Bronchial epithelial cell (primary cell): Measurements from ENCODE around the gene RASSF10. TPM values are rescaled to one million over a fixed set of nuclear protein-coding genes. Genes with fewer than 3 reads are reported as not detected.

Experiments used
- DNase-seq: peaks from one replicate; pipeline ENCODE4 v3.0.0-alpha.2; 2010; ENCODE audit warnings: low read depth
- FAIRE-seq: peaks from 2 replicates; lab custom pipeline; 2011; peaks lifted over from hg19 to GRCh38; lab: Jason Lieb, UNC
- H3K27me3 ChIP-seq: 2 replicates; pipeline ENCODE4 v1.5.1; 2011; ENCODE audit warnings: low read length; ENCODE audit not compliant: control insufficient read depth, insufficient read depth
- H3K36me3 ChIP-seq: 2 replicates; pipeline ENCODE4 v1.5.1; 2011; ENCODE audit warnings: low read length; ENCODE audit not compliant: control insufficient read depth, insufficient read depth
- H3K4me3 ChIP-seq: 2 replicates; pipeline ENCODE4 v1.5.1; 2011; ENCODE audit warnings: mild to moderate bottlenecking, low read depth, low read length, control low read depth
- total RNA-seq: library from RNA; depleted of rRNA; stranded (reverse); fragments of >200 nt; gene quantifications from 2 replicates; pipeline ENCODE4 v1.2.1, GENCODE V29; 2014
- TF ChIP-seq, protein P1 (sequence below): IDR thresholded peaks from 2 replicates; pipeline ENCODE4 v1.5.1; 2011; ENCODE audit warnings: mild to moderate bottlenecking, moderate library complexity, low read length, control low read depth, inconsistent platforms; ENCODE audit not compliant: insufficient read depth, severe bottlenecking

The RASSF10 gene
- total RNA-seq, 1 donor from 2014 or later = 2.1 TPM

DNA sequence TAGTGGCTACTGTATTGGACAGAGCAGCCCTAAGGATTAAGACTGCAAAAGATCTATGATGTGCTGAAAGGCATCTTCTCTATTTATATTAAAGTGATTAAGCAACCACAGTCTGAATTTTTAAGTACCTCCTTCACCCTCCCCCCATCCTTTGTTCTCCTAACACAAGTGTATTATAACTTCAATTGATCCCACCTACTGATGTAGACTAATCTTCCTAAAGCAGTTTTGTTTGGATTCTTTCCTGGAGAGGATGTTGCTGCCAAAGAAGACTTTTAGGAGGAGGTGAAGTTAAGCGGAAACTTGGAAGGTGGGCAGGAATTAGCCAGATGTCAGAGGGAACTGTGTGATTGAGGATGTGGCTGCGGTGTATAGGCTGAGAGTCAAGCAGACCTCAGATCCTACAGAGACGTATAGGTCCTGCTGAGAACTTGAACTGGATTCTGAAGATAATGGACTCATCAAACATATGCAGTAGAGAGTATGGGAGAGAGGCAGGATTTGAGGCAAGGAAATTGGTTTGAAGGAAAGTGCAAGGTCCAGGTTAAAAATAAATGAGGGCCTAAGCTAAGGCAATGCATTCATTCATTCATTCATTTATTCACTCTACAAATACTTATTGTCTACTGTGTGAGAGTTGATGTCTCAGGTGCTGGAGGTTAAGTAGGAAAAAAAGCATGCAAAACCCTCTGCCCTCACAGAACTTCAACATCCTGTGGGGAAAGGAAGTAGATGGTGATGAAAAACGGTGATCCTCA is 5.2 kb upstream of the RASSF10 start:
- Histone ChIP-seq H3K27me3 (no peaks in the 10 kb centered on the region), H3K36me3 (no peaks in the 10 kb centered on the region), H3K4me3 (no peak overlapping the region)
- TF ChIP-seq, protein P1, sequence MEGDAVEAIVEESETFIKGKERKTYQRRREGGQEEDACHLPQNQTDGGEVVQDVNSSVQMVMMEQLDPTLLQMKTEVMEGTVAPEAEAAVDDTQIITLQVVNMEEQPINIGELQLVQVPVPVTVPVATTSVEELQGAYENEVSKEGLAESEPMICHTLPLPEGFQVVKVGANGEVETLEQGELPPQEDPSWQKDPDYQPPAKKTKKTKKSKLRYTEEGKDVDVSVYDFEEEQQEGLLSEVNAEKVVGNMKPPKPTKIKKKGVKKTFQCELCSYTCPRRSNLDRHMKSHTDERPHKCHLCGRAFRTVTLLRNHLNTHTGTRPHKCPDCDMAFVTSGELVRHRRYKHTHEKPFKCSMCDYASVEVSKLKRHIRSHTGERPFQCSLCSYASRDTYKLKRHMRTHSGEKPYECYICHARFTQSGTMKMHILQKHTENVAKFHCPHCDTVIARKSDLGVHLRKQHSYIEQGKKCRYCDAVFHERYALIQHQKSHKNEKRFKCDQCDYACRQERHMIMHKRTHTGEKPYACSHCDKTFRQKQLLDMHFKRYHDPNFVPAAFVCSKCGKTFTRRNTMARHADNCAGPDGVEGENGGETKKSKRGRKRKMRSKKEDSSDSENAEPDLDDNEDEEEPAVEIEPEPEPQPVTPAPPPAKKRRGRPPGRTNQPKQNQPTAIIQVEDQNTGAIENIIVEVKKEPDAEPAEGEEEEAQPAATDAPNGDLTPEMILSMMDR = no peak
- no peak for DNase-seq
- FAIRE-seq = no peak

DNA sequence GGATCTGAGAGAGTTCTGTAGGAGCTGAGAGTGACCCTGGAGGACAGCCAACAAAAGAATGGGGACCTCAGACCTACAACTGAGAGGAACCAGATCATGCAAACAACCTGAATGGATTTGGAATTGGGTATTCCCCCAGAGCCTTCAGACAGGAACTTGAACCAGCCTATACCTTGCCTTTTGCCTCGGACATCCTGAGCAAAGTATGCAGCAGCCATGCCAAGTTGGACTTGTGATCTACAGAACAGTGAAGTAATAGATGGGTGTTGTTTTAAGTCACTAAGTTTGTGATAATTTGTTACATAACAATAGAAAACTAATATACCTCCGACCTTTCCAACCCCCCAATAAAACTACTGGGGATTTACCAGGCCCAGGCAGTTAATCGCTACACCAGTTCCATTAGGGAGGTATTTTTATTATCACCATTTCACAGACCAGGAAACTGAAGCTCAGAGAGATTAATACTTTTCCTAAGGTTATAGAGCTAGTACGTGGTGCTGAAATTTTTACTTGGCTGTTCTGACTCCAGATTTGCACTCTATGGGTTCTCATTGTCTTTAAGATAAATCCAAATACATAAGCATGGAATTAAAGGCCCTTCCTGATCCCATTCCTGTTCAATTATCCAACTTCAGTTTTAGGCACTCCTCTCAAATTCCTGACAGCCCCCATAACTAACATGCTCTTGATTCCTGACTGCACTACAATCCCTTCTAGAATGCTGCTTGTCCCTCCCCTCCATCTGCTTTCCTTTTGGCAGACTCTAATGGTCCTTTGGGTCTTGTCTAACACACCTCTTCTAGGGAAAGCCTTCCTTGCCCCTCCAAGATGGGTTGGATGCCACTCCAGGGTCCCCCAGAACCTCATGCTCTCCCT is 1.7 kb upstream of the RASSF10 start:
- DNase-seq (no peak), FAIRE-seq (no peak)
- TF ChIP-seq, protein P1 = no peak
- Histone ChIP-seq H3K4me3 (no peak overlapping the region), H3K27me3 (no peaks in the 10 kb centered on the region), H3K36me3 (no peaks in the 10 kb centered on the region)

DNA sequence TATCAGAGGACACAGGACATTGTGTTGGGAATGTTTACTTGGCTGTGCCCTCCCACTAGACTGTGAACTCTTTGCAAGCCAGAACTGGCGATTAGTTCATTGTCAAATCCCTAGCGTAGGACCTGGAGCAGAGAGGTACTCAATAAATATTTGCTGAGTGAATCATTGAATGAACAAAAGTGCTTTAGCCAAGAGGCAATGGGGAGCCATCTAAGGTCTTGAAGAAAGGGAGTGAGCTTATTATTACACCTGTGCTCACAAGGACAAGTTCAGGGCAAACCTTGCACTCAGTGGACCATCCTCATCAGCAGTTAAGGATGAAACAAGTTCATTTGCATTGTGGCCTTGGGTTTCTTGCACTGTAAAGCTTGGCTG is 1.1 kb upstream of the RASSF10 start:
- TF ChIP-seq, protein P1 = no peak
- peak; percentile 90 for DNase-seq
- Histone ChIP-seq H3K4me3 (peak overlapping the region; percentile 50), H3K36me3 (no peaks in the 10 kb centered on the region), H3K27me3 (no peaks in the 10 kb centered on the region)
- peak; percentile 97 for FAIRE-seq

DNA sequence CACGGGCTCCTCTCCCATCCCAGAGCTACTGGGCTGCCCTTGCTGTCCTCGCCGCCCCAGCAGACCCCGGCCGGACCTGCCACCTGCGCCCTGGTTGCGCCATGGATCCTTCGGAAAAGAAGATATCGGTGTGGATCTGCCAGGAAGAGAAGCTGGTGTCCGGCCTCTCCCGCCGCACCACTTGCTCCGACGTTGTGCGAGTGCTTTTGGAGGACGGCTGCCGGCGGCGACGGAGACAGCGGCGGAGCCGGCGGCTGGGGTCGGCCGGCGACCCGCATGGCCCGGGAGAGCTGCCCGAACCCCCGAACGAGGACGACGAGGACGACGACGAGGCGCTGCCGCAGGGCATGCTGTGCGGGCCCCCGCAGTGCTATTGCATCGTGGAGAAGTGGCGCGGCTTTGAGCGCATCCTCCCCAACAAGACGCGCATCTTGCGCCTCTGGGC is 382 bp downstream of the RASSF10 start:
- peak overlapping the region; percentile 50 for H3K4me3 ChIP-seq
- DNase-seq (no peak), FAIRE-seq (no peak)
- H3K27me3 ChIP-seq = no peaks in the 10 kb centered on the region
- no peaks in the 10 kb centered on the region for H3K36me3 ChIP-seq
- TF ChIP-seq, protein P1 = no peak

DNA sequence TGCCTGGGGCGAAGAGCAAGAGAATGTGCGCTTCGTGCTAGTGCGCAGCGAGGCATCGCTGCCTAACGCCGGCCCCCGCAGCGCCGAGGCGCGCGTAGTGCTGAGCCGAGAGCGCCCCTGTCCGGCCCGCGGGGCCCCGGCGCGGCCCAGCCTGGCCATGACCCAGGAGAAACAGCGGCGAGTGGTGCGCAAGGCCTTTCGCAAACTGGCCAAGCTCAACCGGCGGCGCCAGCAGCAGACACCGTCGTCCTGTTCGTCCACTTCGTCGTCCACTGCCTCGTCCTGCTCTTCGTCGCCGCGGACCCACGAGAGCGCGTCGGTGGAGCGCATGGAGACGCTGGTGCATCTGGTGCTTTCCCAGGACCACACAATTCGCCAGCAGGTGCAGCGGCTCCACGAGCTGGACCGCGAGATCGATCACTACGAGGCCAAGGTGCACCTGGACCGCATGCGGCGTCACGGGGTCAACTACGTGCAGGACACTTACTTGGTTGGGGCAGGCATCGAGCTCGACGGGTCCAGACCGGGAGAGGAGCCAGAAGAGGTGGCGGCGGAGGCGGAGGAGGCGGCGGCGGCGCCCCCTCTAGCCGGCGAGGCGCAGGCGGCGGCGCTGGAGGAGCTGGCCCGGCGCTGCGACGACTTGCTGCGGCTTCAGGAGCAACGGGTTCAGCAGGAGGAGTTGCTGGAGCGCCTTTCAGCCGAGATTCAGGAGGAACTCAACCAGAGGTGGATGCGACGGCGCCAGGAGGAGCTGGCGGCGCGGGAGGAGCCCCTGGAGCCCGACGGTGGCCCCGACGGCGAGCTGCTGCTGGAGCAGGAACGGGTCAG is 1.0 kb downstream of the RASSF10 start:
- TF ChIP-seq, protein P1 = no peak
- FAIRE-seq (no peak), DNase-seq (peak; percentile 40)
- no peaks in the 10 kb centered on the region for H3K27me3 ChIP-seq
- no peaks in the 10 kb centered on the region for H3K36me3 ChIP-seq
- peak overlapping the region; percentile 50 for H3K4me3 ChIP-seq
